HepG2 (cell line): ENCODE measurements around the gene SPATA46. TPM values are rescaled to one million over a fixed set of nuclear protein-coding genes. Genes with fewer than 3 reads are reported as not detected.

Source experiments
- ATAC-seq: fragments of 200-7000 bp; cut with Tn5 transposase; 3 replicates; pipeline ENCODE4 v1.9.1; 2020; ENCODE audit warnings: mild to moderate bottlenecking, moderate library complexity
- BruUV-seq: library from RNA; stranded (reverse); fragments of 400-500 nt; replicated peaks from 2 replicates; lab custom pipeline; 2021; lab: Mats Ljungman, UMichigan
- CTCF ChIA-PET: fragments of 300-600 bp; formaldehyde crosslinking; extraction: SDS; loops from one replicate; lab custom pipeline; 2021; ENCODE audit warnings: low total read pairs, inconsistent platforms, low intra/inter-chr PET ratio; lab: Yijun Ruan, JAX
- POLR2A ChIA-PET: fragments of 350-600 bp; sonication (Branson Sonifier 250); formaldehyde crosslinking; loops from one replicate; lab custom pipeline; 2020; ENCODE audit warnings: antibody characterized with exemption, inconsistent platforms; lab: Yijun Ruan, JAX
- DNase-seq: peaks from one replicate; pipeline ENCODE4 v3.0.0-alpha.2; 2015; ENCODE audit warnings: low spot score
- FAIRE-seq: peaks from 3 replicates; lab custom pipeline; 2011; peaks lifted over from hg19 to GRCh38; lab: Jason Lieb, UNC
- H2AFZ ChIP-seq: one replicate; pipeline ENCODE4 v1.6.1; 2011; ENCODE audit warnings: low read length, inconsistent platforms
- H3K27ac ChIP-seq: fragments of 300-600 bp; 3 replicates; pipeline ENCODE4 v1.8.0; 2011; ENCODE audit warnings: mixed run types, mild to moderate bottlenecking, mixed read lengths, low read length, inconsistent platforms; ENCODE audit not compliant: insufficient read depth; ENCODE audit errors: extremely low read length
- H3K27me3 ChIP-seq, 2 experiments: fragments of 200-600 bp in 1 of 2; 2 replicates in 1 of 2; 3 replicates in 1 of 2; pipeline versions ENCODE4 v1.6.0 to v1.8.0; 2011; ENCODE audit warnings: low read length in 2 of 2, mild to moderate bottlenecking in 2 of 2, moderate library complexity in 2 of 2, inconsistent platforms in 1 of 2; ENCODE audit not compliant: insufficient read depth in 2 of 2, control insufficient read depth in 1 of 2
- H3K36me3 ChIP-seq, 2 experiments: fragments of 200-600 bp in 1 of 2; replicated peaks in 1 of 2; 2 replicates in 1 of 2; 3 replicates in 1 of 2; pipeline versions ENCODE4 v1.5.1 to v1.8.0; 2011; ENCODE audit warnings: low read length in 2 of 2, inconsistent platforms in 1 of 2; ENCODE audit not compliant: insufficient read depth in 2 of 2, control insufficient read depth in 1 of 2
- H3K4me1 ChIP-seq: 2 replicates; pipeline ENCODE4 v1.5.1; 2012; ENCODE audit warnings: low read length, inconsistent platforms; ENCODE audit not compliant: insufficient read depth
- H3K4me2 ChIP-seq: 2 replicates; pipeline ENCODE4 v1.6.0; 2011; ENCODE audit warnings: low read depth, low read length, inconsistent platforms
- H3K4me3 ChIP-seq, 3 experiments: fragments of 200-600 bp in 1 of 3; sonication (generic), shearing (Covaris generic) in 1 of 3; replicated peaks in 1 of 3; 2 replicates each; pipeline ENCODE4 v1.5.1; 2011 to 2016; ENCODE audit warnings: low read length in 3 of 3, inconsistent platforms in 2 of 3, low read depth in 2 of 3, mild to moderate bottlenecking in 2 of 3, control low read depth in 1 of 3, mixed read lengths in 1 of 3; ENCODE audit not compliant: insufficient read depth in 1 of 3
- H3K79me2 ChIP-seq: one replicate; pipeline ENCODE4 v1.6.1; 2011; ENCODE audit warnings: low read length, inconsistent platforms; ENCODE audit not compliant: insufficient read depth
- H3K9ac ChIP-seq: 2 replicates; pipeline ENCODE4 v1.6.0; 2011; ENCODE audit warnings: mild to moderate bottlenecking, low read depth, low read length, inconsistent platforms; ENCODE audit not compliant: insufficient read depth
- H3K9me3 ChIP-seq: 2 replicates; pipeline ENCODE4 v1.5.1; 2012; ENCODE audit warnings: mild to moderate bottlenecking, low read length
- H4K20me1 ChIP-seq: 2 replicates; pipeline ENCODE4 v1.6.0; 2011; ENCODE audit warnings: inconsistent platforms, mild to moderate bottlenecking, low read length, moderate library complexity; ENCODE audit not compliant: insufficient read depth
- E2F5 ChIP-seq: sonication (generic); formaldehyde crosslinking; conservative IDR thresholded peaks from 2 replicates; pipeline ENCODE4 v1.4.0; 2020; ENCODE audit warnings: missing genetic modification reagents
- HIVEP1 ChIP-seq: sonication (generic); formaldehyde crosslinking; IDR thresholded peaks from 2 replicates; pipeline ENCODE4 v1.4.0; 2020; ENCODE audit warnings: mild to moderate bottlenecking, missing genetic modification reagents
- HNF4G ChIP-seq, 2 experiments: sonication (generic) in 1 of 2; formaldehyde crosslinking in 1 of 2; IDR thresholded peaks; 2 replicates each; pipeline versions ENCODE4 v1.4.0 to v1.6.1; 2011 to 2020; ENCODE audit warnings: borderline replicate concordance in 2 of 2, low read depth in 2 of 2, mild to moderate bottlenecking in 2 of 2, low read length in 1 of 2, missing genetic modification reagents in 1 of 2, moderate library complexity in 1 of 2
- HNRNPH1 ChIP-seq: fragments of 200-400 bp; formaldehyde crosslinking; optimal IDR thresholded peaks from 2 replicates; pipeline ENCODE3; 2017; ENCODE audit warnings: mild to moderate bottlenecking, low read depth, low read length
- KDM5A ChIP-seq: fragments of 200-600 bp; sonication (generic); IDR thresholded peaks from 2 replicates; pipeline ENCODE4 v1.7.0; 2018; ENCODE audit warnings: antibody characterized with exemption, mild to moderate bottlenecking, low read length, borderline replicate concordance
- SNAPC4 ChIP-seq: sonication (generic); formaldehyde crosslinking; IDR thresholded peaks from 2 replicates; pipeline ENCODE4 v1.4.0; 2020; ENCODE audit warnings: mild to moderate bottlenecking, missing genetic modification reagents
- ZFP62 ChIP-seq: sonication (generic); formaldehyde crosslinking; IDR thresholded peaks from 2 replicates; pipeline ENCODE4 v1.4.0; 2020; ENCODE audit warnings: missing genetic modification reagents
- ZFYVE20 ChIP-seq: sonication (generic); formaldehyde crosslinking; IDR thresholded peaks from 2 replicates; pipeline ENCODE4 v1.8.0; 2023; ENCODE audit warnings: low read depth, mild to moderate bottlenecking, moderate library complexity, missing genetic modification reagents, borderline replicate concordance
- ZNF747 ChIP-seq: sonication (generic); formaldehyde crosslinking; IDR thresholded peaks from 2 replicates; pipeline ENCODE4 v1.8.1; 2023; ENCODE audit warnings: missing genetic modification reagents, mild to moderate bottlenecking, borderline replicate concordance
- whole genome bisulfite sequencing: methylation state at CpG from one replicate; pipeline ENCODE4 v1.1.6; 2017; ENCODE audit warnings: low lambda C conversion rate; 5-methylcytosine and 5-hydroxymethylcytosine counted together
- in situ Hi-C: cut with HindIII; loops from 2 replicates; pipeline ENCODE4 v1.10.0; 2017; ENCODE audit warnings: low pct_unique_long_range_greater_than_20kb; ENCODE audit not compliant: extremely low pct_ligation_motif_present
- intact Hi-C: fragments of 100-400 bp; cut with micrococcal nuclease; formaldehyde crosslinking; loops from one replicate; pipeline ENCODE4 v1.10.0; 2022; ENCODE audit not compliant: unreplicated experiment
- polyA plus RNA-seq, 8 experiments: library from polyadenylated mRNA; depleted of rRNA in 3 of 8; stranded (reverse) in 7 of 8; unstranded in 1 of 8; fragments of >200 nt; fragmentation: Illumina TruSeq in 4 of 8; extraction: Trizol in 4 of 8; gene quantifications; 2 replicates each; pipeline versions ENCODE4 v1.2.1 to v1.2.3, GENCODE V29; 2011 to 2016; ENCODE audit warnings: low read depth in 4 of 8, missing spikeins in 1 of 8, mixed read lengths in 1 of 8; ENCODE audit not compliant: insufficient read depth in 1 of 8
- total RNA-seq, 5 experiments: library from RNA; depleted of rRNA; stranded (reverse); fragments of >200 nt; fragmentation: Illumina TruSeq; extraction: Trizol; gene quantifications; 2 replicates each; pipeline ENCODE4 v1.2.3, GENCODE V29; 2016; ENCODE audit warnings: low read depth in 1 of 5
- TF ChIP-seq, protein P1 (sequence below): sonication (generic); IDR thresholded peaks from 2 replicates; pipeline ENCODE4 v1.6.1; 2016; ENCODE audit warnings: low read depth, borderline replicate concordance
- TF ChIP-seq, protein P2 (sequence below): IDR thresholded peaks from 2 replicates; pipeline ENCODE4 v1.6.1; 2016; ENCODE audit warnings: low read depth, control low read depth

SPATA46 gene
- total and polyA plus RNA-seq, 2 of the 13 experiments (the other 11 are each of a cell fraction or from before 2014, with no cell fraction given) = not detected

DNA sequence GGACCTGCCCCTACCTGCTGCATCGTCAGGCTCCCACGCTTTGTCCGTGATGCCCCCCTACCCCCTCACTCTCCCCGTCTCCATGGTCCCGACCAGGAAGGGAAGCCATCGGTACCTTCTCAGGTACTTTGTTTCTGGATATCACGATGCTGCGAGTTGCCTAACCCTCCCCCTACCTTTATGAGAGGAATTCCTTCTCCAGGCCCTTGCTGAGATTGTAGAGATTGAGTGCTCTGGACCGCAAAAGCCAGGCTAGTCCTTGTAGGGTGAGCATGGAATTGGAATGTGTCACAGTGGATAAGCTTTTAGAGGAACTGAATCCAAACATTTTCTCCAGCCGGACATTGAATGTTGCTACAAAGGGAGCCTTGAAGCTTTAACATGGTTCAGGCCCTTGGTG is 8.9 kb downstream of the SPATA46 start:
- H3K27me3 ChIP-seq = no peaks in the 10 kb centered on the region
- ATAC-seq (no peak), FAIRE-seq (no peak), DNase-seq (no peak)
- no peak overlapping the region for H3K27ac ChIP-seq
- 98% methylated on average over 10 of the region's 10 CpGs for WGBS
- no peaks in the 10 kb centered on the region for H4K20me1 ChIP-seq
- ChIA-PET POLR2A (no interaction called here), CTCF (no interaction called here)
- H3K9me3 ChIP-seq = no peaks in the 10 kb centered on the region
- no peak overlapping the region for H3K9ac ChIP-seq
- no peak overlapping the region for H3K4me2 ChIP-seq
- in situ Hi-C loops = no loop called here
- TF ChIP-seq HNF4G (IDR thresholded peaks at IDR 0.05; ENCODE audit: borderline replicate concordance, low read depth, low read length) (no peak), HNF4G (CRISPR knock-in tag; IDR thresholded peaks at IDR 0.05; ENCODE audit: borderline replicate concordance, low read depth) (no peak), ZNF747 (CRISPR knock-in tag) (no peak), KDM5A (no peak), ZFYVE20 (CRISPR knock-in tag) (no peak), HIVEP1 (CRISPR knock-in tag) (no peak), SNAPC4 (CRISPR knock-in tag) (no peak), E2F5 (CRISPR knock-in tag) (no peak), ZFP62 (no peak), HNRNPH1 (no peak)
- TF ChIP-seq, protein P1, sequence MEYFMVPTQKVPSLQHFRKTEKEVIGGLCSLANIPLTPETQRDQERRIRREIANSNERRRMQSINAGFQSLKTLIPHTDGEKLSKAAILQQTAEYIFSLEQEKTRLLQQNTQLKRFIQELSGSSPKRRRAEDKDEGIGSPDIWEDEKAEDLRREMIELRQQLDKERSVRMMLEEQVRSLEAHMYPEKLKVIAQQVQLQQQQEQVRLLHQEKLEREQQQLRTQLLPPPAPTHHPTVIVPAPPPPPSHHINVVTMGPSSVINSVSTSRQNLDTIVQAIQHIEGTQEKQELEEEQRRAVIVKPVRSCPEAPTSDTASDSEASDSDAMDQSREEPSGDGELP = no peak
- TF ChIP-seq, protein P2, sequence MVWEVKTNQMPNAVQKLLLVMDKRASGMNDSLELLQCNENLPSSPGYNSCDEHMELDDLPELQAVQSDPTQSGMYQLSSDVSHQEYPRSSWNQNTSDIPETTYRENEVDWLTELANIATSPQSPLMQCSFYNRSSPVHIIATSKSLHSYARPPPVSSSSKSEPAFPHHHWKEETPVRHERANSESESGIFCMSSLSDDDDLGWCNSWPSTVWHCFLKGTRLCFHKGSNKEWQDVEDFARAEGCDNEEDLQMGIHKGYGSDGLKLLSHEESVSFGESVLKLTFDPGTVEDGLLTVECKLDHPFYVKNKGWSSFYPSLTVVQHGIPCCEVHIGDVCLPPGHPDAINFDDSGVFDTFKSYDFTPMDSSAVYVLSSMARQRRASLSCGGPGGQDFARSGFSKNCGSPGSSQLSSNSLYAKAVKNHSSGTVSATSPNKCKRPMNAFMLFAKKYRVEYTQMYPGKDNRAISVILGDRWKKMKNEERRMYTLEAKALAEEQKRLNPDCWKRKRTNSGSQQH (CRISPR knock-in tag) = no peak
- BruUV-seq = no TSS peak
- H3K79me2 ChIP-seq = no peaks in the 10 kb centered on the region
- H3K4me1 ChIP-seq = peaks cover 10% of the 10 kb centered on the region
- no peak overlapping the region for H3K4me3 ChIP-seq
- peaks cover 12 to 37% of the 10 kb centered on the region in 2 experiments; a peak in 4 of 5 replicates for H3K36me3 ChIP-seq
- intact Hi-C loops = no loop called here
- H2AFZ ChIP-seq = no peak overlapping the region
